H1 (cell line): ENCODE data around the gene RCBTB1. TPM values are rescaled to one million over a fixed set of nuclear protein-coding genes. Genes with fewer than 3 reads are reported as not detected.
A peak's percentile ranks its signal among the peaks of the same experiment; 100 is the strongest.

Source experiments
- ATF3 ChIP-seq: IDR thresholded peaks from 2 replicates; pipeline ENCODE4 v1.6.1; 2011; ENCODE audit warnings: low read depth, mild to moderate bottlenecking, low read length; ENCODE audit not compliant: insufficient read depth
- CEBPB ChIP-seq: IDR thresholded peaks from 2 replicates; pipeline ENCODE4 v1.6.1; 2012; ENCODE audit warnings: low read depth, low read length
- GTF2F1 ChIP-seq: IDR thresholded peaks from 2 replicates; pipeline ENCODE4 v1.6.1; 2012; ENCODE audit warnings: low read depth, low read length, improper control_type of control experiment, borderline replicate concordance
- HDAC2 ChIP-seq, 2 experiments: fragments of 300-600 bp in 1 of 2; sonication (generic) in 1 of 2; IDR thresholded peaks; 2 replicates each; pipeline ENCODE4 v1.6.1; 2011 to 2012; ENCODE audit warnings: low read depth in 2 of 2, low read length in 2 of 2, mild to moderate bottlenecking in 2 of 2, moderate library complexity in 2 of 2, borderline replicate concordance in 1 of 2, inconsistent platforms in 1 of 2
- HDAC6 ChIP-seq: IDR thresholded peaks from one replicate; pipeline ENCODE4 v1.7.1; 2012; ENCODE audit warnings: low read depth, mild to moderate bottlenecking, inconsistent platforms, low read length, moderate library complexity
- JUND ChIP-seq: IDR thresholded peaks from 2 replicates; pipeline ENCODE4 v1.6.1; 2011; ENCODE audit warnings: mild to moderate bottlenecking, improper control_type of control experiment, low read length
- NANOG ChIP-seq: IDR thresholded peaks from 2 replicates; pipeline ENCODE4 v1.6.1; 2011; ENCODE audit warnings: low read length, low read depth, mild to moderate bottlenecking, inconsistent platforms; ENCODE audit not compliant: insufficient read depth, poor library complexity, severe bottlenecking
- PHF8 ChIP-seq: fragments of 200-600 bp; sonication (generic); conservative IDR thresholded peaks from 2 replicates; pipeline ENCODE4 v1.7.1; 2012; ENCODE audit warnings: low read depth, mild to moderate bottlenecking, inconsistent platforms, low read length, moderate library complexity
- POU5F1 ChIP-seq: IDR thresholded peaks from 2 replicates; pipeline ENCODE4 v1.6.1; 2011; ENCODE audit warnings: low read depth, mild to moderate bottlenecking, low read length, moderate library complexity
- RFX5 ChIP-seq: IDR thresholded peaks from 2 replicates; pipeline ENCODE4 v1.6.1; 2011; ENCODE audit warnings: low read depth, low read length, improper control_type of control experiment, borderline replicate concordance
- RXRA ChIP-seq: IDR thresholded peaks from 2 replicates; pipeline ENCODE4 v1.6.1; 2011; ENCODE audit warnings: low read depth, mild to moderate bottlenecking, low read length, moderate library complexity; ENCODE audit not compliant: insufficient read depth
- SP2 ChIP-seq: IDR thresholded peaks from 2 replicates; pipeline ENCODE4 v1.6.1; 2012; ENCODE audit warnings: mild to moderate bottlenecking, low read length, inconsistent platforms
- TAF7 ChIP-seq: optimal IDR thresholded peaks from 2 replicates; pipeline ENCODE3; 2011; ENCODE audit warnings: low read depth, mild to moderate bottlenecking, inconsistent platforms, low read length, moderate library complexity, borderline replicate concordance
- YY1 ChIP-seq: IDR thresholded peaks from 2 replicates; pipeline ENCODE4 v1.6.1; 2011; ENCODE audit warnings: low read depth, mild to moderate bottlenecking, low read length
- polyA plus RNA-seq, 7 experiments: library from polyadenylated mRNA; depleted of rRNA in 3 of 7; stranded (reverse) in 5 of 7; unstranded in 2 of 7; fragments of >200 nt in 5 of 7; fragments of 200-250 nt in 2 of 7; gene quantifications; 1 replicate in 5 of 7; 2 replicates in 1 of 7; 4 replicates in 1 of 7; pipeline versions ENCODE4 v1.2.1 to v1.2.3, GENCODE V29; 2011 to 2013; ENCODE audit warnings: missing spikeins in 2 of 7, mixed read lengths in 2 of 7
- total RNA-seq: library from RNA; stranded (reverse); fragmentation: NEBNext Ultra II Directional; extraction: Animal tissue kit (Norgen Biotek cat#: 25700); gene quantifications from 2 replicates; pipeline ENCODE4 v1.2.1, GENCODE V29; 2021
- TF ChIP-seq, protein P1 (sequence below), 3 experiments: IDR thresholded peaks; 1 replicate in 2 of 3; 2 replicates in 1 of 3; pipeline versions ENCODE4 v1.5.1 to v1.6.1; 2011; ENCODE audit warnings: low read length in 3 of 3, mild to moderate bottlenecking in 3 of 3, inconsistent platforms in 2 of 3, low read depth in 1 of 3, moderate library complexity in 1 of 3; ENCODE audit not compliant: insufficient read depth in 1 of 3; ENCODE audit errors: control extremely low read depth in 1 of 3
- TF ChIP-seq, protein P2 (sequence below): IDR thresholded peaks from 2 replicates; pipeline ENCODE4 v1.6.1; 2011; ENCODE audit warnings: low read length, improper control_type of control experiment

The RCBTB1 gene
- total and polyA plus RNA-seq, 2 of the 8 experiments (the other 6 are each of a cell fraction or from before 2014, with no cell fraction given): 13.7 to 29.8 TPM

- TF ChIP-seq HDAC6 (no peak), YY1 (peak; percentile 82), RFX5 (no peak), CEBPB (no peak), RXRA (no peak), NANOG (no peak), HDAC2 (IDR thresholded peaks at IDR 0.05; ENCODE audit: borderline replicate concordance in 1 of 2, low read depth in 2 of 2, low read length in 2 of 2) (no peak), PHF8 (no peak), ATF3 (no peak), TAF7 (no peak), JUND (peak; percentile 13; the same call in 1 of the 2 replicates), POU5F1 (no peak), SP2 (no peak), GTF2F1 (no peak)
- TF ChIP-seq, protein P1, sequence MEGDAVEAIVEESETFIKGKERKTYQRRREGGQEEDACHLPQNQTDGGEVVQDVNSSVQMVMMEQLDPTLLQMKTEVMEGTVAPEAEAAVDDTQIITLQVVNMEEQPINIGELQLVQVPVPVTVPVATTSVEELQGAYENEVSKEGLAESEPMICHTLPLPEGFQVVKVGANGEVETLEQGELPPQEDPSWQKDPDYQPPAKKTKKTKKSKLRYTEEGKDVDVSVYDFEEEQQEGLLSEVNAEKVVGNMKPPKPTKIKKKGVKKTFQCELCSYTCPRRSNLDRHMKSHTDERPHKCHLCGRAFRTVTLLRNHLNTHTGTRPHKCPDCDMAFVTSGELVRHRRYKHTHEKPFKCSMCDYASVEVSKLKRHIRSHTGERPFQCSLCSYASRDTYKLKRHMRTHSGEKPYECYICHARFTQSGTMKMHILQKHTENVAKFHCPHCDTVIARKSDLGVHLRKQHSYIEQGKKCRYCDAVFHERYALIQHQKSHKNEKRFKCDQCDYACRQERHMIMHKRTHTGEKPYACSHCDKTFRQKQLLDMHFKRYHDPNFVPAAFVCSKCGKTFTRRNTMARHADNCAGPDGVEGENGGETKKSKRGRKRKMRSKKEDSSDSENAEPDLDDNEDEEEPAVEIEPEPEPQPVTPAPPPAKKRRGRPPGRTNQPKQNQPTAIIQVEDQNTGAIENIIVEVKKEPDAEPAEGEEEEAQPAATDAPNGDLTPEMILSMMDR (IDR thresholded peaks at IDR 0.05; ENCODE audit: control extremely low read depth in 1 of 3, insufficient read depth in 1 of 3, low read depth in 1 of 3, low read length in 3 of 3): peak; percentile 70 to 87 (median 80)
- TF ChIP-seq, protein P2, sequence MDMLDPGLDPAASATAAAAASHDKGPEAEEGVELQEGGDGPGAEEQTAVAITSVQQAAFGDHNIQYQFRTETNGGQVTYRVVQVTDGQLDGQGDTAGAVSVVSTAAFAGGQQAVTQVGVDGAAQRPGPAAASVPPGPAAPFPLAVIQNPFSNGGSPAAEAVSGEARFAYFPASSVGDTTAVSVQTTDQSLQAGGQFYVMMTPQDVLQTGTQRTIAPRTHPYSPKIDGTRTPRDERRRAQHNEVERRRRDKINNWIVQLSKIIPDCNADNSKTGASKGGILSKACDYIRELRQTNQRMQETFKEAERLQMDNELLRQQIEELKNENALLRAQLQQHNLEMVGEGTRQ: no peak
- TF ChIP-seq, all 59 proteins: peak for 5
These were observed 21.6 kb upstream of the RCBTB1 start (continued) for GRCh38 chr13:49606747-49607648.
